Small intestine (tissue), 7 donors: Measurements from ENCODE around the gene DRAXIN. TPM values are rescaled to one million over a fixed set of nuclear protein-coding genes. Genes with fewer than 3 reads are reported as not detected.
A peak's percentile ranks its signal among the peaks of the same experiment; 100 is the strongest.

Experiments used
- DNase-seq, 2 donors: peaks; one replicate each; pipeline versions ENCODE4 v3.0.0 to v3.0.0-alpha.2; 2013
- FAIRE-seq: peaks from 2 replicates; lab custom pipeline; 2012; peaks lifted over from hg19 to GRCh38; lab: Jason Lieb, UNC
- H3K27ac ChIP-seq, 3 donors: one replicate each; pipeline ENCODE4 v1.5.1; 2013; ENCODE audit warnings: low read length in 2 of 3, mild to moderate bottlenecking in 2 of 3, control low read depth in 1 of 3, inconsistent platforms in 1 of 3, low read depth in 1 of 3, moderate library complexity in 1 of 3
- H3K27me3 ChIP-seq, 3 donors: one replicate each; pipeline ENCODE4 v1.6.1; 2013; ENCODE audit warnings: low read length in 3 of 3, inconsistent platforms in 1 of 3; ENCODE audit not compliant: control insufficient read depth in 3 of 3, insufficient read depth in 3 of 3
- H3K36me3 ChIP-seq, 3 donors: one replicate each; pipeline ENCODE4 v1.6.1; 2013; ENCODE audit warnings: low read length in 3 of 3, inconsistent platforms in 1 of 3, low read depth in 1 of 3, mild to moderate bottlenecking in 1 of 3, moderate library complexity in 1 of 3; ENCODE audit not compliant: control insufficient read depth in 3 of 3, insufficient read depth in 2 of 3
- H3K4me1 ChIP-seq, 3 donors: one replicate each; pipeline ENCODE4 v1.6.1; 2013; ENCODE audit warnings: low read length in 2 of 3, inconsistent platforms in 1 of 3, low read depth in 1 of 3, mild to moderate bottlenecking in 1 of 3, moderate library complexity in 1 of 3; ENCODE audit not compliant: control insufficient read depth in 3 of 3, insufficient read depth in 2 of 3
- H3K4me3 ChIP-seq, 3 donors: one replicate each; pipeline ENCODE4 v1.5.1; 2013; ENCODE audit warnings: low read length in 3 of 3, control low read depth in 1 of 3, inconsistent platforms in 1 of 3, low read depth in 1 of 3, mild to moderate bottlenecking in 1 of 3, moderate library complexity in 1 of 3
- H3K9me3 ChIP-seq, 2 donors: one replicate each; pipeline ENCODE4 v1.6.1; 2013; ENCODE audit warnings: low read depth in 1 of 2, low read length in 1 of 2; ENCODE audit not compliant: control insufficient read depth in 2 of 2, insufficient read depth in 1 of 2
- WGBS, 3 donors: extraction: QIAGEN DNeasy Blood & Tissue Kit; methylation state at CpG; one replicate each; pipeline ENCODE4 v1.1.7; 2013; 5-methylcytosine and 5-hydroxymethylcytosine counted together
- polyA plus RNA-seq, 4 donors: library from polyadenylated mRNA; stranded (reverse) in 3 of 4; unstranded in 1 of 4; fragments of 200-250 nt in 3 of 4; fragments of 120-200 nt in 1 of 4; gene quantifications; one replicate each; pipeline versions ENCODE4 v1.2.1 to v1.2.3, GENCODE V29; 2013
- donor health status: healthy with polysubstance abuse.
- donor health status: control.
- donor health status: control.
- donor health status: Bipolar disorder and iron deficiency.
- donor health status: healthy.

DRAXIN gene
- polyA plus RNA-seq, 4 donors = 0.07 to 0.15 TPM; not detected in 2

DNA sequence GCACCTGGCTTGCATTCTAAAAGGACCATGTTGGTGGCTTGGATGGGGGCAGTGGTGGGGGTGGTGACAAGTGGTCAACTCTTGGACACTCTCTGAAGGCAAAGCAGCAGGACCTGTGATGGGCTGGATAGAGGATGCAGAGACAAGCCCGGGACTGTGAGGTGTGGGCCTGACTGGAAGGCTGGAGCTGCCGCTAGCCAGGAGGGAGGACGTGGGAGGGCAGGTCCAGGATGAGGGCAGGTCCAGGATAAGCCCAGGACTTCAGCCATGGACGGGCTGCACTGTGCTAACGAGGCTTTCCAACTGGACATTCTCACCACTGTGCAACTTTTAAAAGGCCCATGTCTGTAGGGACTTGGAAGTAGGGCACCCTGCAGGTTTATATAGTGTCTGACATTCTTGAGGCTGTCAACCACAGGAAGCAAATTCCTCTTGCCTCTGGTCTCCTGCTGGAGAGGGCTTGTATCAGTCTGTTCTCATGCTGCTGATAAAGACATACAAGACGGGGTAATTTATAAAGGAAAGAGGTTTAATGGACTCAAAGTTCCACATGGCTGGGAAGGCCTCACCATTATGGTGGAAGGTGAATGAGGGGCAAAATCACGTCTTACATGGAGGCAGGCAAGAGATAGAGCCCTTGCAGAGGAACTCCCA, 62.2 kb downstream of the DRAXIN start:
- Histone ChIP-seq H3K27ac (no peak overlapping the region), H3K4me1 (no peaks in the 10 kb centered on the region), H3K4me3 (no peak overlapping the region), H3K9me3 (no peaks in the 10 kb centered on the region), H3K27me3 (peaks cover 0 to 3% (median 0%) of the 10 kb centered on the region in 3 donors), H3K36me3 (peaks cover 0 to 27% (median 0%) of the 10 kb centered on the region in 3 donors)
- DNase-seq (no peak), FAIRE-seq (no peak)
- WGBS, 3 donors = 50 to 67% (median 56%) methylated on average over 7 of the region's 7 CpGs

DNA sequence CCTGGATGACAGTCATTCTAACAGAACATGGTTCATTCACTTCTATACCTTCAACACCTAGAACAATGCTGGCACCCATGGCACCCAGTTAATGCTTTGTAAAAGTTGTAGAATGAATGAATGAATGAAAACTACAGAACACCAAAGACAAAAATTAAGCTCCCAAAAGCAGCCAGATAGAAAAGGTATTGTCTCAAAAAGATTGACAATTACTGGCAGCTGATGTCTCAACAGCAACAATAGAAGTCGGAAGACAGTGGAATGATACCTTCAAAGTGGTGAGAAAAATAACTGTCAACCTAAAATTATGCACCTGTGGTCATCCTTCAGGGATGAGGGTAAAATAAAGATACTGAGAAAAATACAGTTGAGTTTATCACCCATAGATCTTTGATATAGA, 65.5 kb downstream of the DRAXIN start:
- WGBS, 3 donors = 86 to 100% (median 98%) methylated on average over 1 of the region's 1 CpG

DNA sequence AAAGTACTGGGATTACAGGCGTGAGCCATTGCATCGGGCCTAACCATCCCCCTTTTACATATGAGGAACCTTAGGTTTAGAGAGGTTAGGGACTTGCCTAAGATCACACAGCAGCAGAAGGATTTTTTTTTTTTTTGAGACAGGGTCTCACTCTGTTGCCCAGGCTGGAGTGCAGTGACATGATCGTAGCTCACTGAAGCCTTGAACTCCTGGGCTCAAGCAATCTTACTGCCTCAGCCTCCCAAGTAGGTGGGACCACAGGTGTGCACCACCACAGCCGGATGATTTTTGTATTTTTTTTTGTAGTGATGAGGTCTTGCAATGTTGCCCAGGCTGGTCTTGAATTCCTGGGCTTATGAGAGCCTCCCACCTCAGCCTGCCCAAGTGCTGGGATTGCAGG, 68.3 kb downstream of the DRAXIN start:
- Histone ChIP-seq H3K27me3 (peaks cover 0 to 16% (median 2%) of the 10 kb centered on the region in 3 donors), H3K4me3 (no peak overlapping the region), H3K36me3 (no peaks in the 10 kb centered on the region), H3K27ac (no peak overlapping the region), H3K4me1 (no peaks in the 10 kb centered on the region), H3K9me3 (no peaks in the 10 kb centered on the region)
- no peak for FAIRE-seq
- DNase-seq = no peak
- 83 to 90% (median 87%) methylated on average over 4 of the region's 4 CpGs for WGBS, 3 donors

More for the DNA sequence above, 65.5 kb downstream of the DRAXIN start:
- no peak overlapping the region for H3K27ac ChIP-seq
- H3K4me3 ChIP-seq = no peak overlapping the region
- no peaks in the 10 kb centered on the region for H3K4me1 ChIP-seq
- no peaks in the 10 kb centered on the region for H3K36me3 ChIP-seq
- peaks cover 0 to 13% (median 2%) of the 10 kb centered on the region in 3 donors for H3K27me3 ChIP-seq
- FAIRE-seq = no peak
- no peaks in the 10 kb centered on the region for H3K9me3 ChIP-seq
- DNase-seq = no peak

DNA sequence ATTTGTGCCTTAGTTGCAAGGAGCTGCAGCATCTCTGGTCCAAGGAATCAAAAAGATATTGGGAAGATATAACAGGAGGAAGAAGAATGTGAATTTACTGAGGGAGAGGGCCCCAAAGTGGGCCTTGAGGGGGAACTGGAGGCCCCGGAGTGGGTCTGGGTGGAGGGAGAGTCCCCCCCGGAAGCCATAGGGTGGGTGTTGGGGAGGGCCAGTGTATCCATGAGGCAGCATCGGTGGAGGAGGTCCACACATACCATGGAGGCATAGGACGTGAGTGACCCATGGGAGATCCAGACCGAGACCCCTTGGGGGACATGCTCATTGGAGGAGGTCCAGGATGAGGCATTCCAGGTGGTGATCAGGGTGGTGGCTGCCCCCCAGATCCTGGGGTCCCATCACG, 69.8 kb downstream of the DRAXIN start:
- 76 to 87% (median 83%) methylated on average over 6 of the region's 6 CpGs for WGBS, 3 donors

DNA sequence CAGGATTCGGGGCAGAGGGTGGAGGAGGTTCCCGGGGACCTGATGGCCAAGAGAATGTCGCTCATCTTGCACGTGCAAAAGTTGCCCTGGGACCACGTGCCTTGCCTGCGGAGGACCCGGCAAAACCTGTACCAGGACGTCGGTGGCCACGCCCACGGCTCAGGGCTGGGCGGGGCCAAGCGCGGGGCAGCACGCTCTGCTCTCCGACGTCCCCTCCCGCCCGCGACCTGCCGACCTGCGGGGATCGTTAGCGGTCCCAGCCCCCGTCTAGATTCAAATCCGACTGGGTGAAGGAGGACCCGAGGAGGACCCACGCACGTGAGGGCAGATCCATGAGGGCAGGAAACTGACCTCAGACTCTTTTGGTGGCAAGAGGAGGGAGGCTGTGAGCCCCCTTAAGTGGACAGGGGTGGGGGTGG, 70.5 kb downstream of the DRAXIN start, which contains the start of gene C1orf167:
Gene C1orf167, plus strand, starts transcription at position 206 of the 419 bp plus-strand sequence. CDS start 2,208 bp downstream, outside the sequence.
- 4 to 7% (median 5%) methylated on average over 21 to 29 of the region's 29 CpGs for WGBS, 3 donors
- H3K27ac ChIP-seq = no peak within 1 kb of the TSS
- DNase-seq = peak in 1 of 2 donors; percentile 37
- H3K27me3 ChIP-seq = peaks cover 0 to 16% (median 2%) of the 10 kb centered on the region in 3 donors
- H3K4me1 ChIP-seq = no peaks in the 10 kb centered on the region
- FAIRE-seq = no peak
- no peaks in the 10 kb centered on the region for H3K9me3 ChIP-seq
- H3K4me3 ChIP-seq = no peak within 1 kb of the TSS
- H3K36me3 ChIP-seq = no peaks in the 10 kb centered on the region

More for the DNA sequence above, 69.8 kb downstream of the DRAXIN start:
- Histone ChIP-seq H3K36me3 (no peaks in the 10 kb centered on the region), H3K4me3 (no peak overlapping the region), H3K27me3 (peaks cover 0 to 16% (median 2%) of the 10 kb centered on the region in 3 donors), H3K9me3 (no peaks in the 10 kb centered on the region), H3K4me1 (no peaks in the 10 kb centered on the region), H3K27ac (no peak overlapping the region)
- no peak for DNase-seq
- FAIRE-seq = no peak

DNA sequence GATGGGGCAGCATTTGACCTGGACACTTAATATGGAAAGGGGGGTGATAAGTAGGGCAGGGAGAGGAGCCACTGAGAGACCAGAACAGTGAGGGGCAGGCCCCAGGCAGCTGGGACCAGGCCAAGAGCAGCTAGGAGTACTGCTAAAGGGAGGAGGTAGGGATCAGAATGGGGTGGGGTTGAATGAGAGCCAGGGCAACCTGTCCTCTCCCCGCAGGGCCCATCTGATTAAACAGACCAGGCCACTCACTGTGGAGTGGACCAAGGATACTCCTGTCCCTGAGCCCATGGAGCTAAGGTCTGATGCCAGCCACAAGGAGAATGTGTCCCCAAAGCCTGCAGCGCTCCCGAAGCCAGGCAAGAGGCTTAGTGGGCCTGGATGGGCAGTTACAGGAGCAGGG, 72.6 kb downstream of the DRAXIN start:
- no peak overlapping the region for H3K4me3 ChIP-seq
- H3K9me3 ChIP-seq = no peaks in the 10 kb centered on the region
- 83 to 90% (median 90%) methylated on average over 3 of the region's 3 CpGs for WGBS, 3 donors
- H3K27me3 ChIP-seq = peaks cover 0 to 16% (median 2%) of the 10 kb centered on the region in 3 donors
- H3K36me3 ChIP-seq = no peaks in the 10 kb centered on the region
- no peaks in the 10 kb centered on the region for H3K4me1 ChIP-seq
- no peak overlapping the region for H3K27ac ChIP-seq
- no peak for FAIRE-seq
- DNase-seq = no peak

DNA sequence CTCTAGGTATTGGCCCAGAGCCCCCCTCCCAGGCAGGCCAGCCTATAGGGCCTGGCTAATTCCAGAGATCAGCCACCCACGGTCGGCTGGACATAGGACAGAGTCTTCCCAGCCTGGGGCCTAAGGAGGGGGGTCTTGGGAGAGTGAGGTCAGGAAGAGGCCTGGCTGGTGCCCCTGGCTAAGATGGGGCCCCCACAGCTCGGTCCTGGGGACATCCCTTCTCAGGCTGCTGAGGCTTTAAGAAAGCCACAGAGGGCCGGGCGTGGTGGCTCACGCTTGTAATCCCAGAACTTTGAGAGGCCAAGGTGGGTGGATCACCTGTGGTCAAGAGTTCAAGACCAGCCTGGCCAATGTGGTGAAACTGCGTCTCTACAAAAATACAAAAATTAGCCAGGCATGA, 73.0 kb downstream of the DRAXIN start:
- Histone ChIP-seq H3K27me3 (peaks cover 0 to 16% (median 2%) of the 10 kb centered on the region in 3 donors), H3K4me1 (no peaks in the 10 kb centered on the region), H3K27ac (no peak overlapping the region), H3K9me3 (no peaks in the 10 kb centered on the region), H3K36me3 (no peaks in the 10 kb centered on the region), H3K4me3 (no peak overlapping the region)
- WGBS, 3 donors = 65 to 89% (median 78%) methylated on average over 6 to 7 of the region's 7 CpGs
- DNase-seq = no peak
- FAIRE-seq = no peak

DNA sequence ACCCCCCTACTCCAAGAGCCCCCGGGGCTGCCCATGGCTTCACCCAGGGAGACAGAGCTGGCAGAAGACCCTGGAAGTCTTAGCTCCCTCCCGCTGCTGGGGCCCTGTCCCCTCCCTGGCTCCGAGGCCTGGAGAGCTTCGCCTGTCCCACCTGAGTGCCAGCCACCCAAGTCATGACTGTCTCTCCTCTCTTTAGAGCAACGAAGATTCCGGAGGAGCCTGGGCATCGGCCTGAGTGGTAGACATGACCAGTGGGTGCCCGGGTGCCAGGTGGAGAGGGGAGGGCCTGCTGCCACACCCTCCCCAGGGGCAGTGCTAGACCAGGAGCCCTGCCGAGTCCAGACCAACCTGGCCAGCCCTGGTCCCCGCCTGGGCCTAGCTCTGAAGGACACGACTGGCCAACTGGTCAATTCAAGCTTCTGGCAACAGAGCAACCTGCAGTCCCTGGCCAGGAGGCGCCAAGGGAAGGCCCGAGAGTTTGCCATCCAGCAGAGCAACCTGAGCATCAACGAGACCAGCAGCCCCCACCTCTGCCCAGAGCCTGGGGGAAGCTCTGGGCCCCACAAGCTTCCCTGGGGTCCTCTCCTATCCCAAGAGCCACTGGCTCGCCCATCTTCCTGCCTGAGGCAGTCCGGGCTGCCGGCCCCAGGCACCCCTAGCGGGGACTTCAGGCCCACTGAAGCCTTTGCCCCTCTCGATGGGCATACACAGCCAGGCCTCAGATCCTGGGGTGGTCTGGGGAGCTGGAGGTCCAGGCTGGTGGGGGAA, 74.3 kb downstream of the DRAXIN start:
- 76 to 86% (median 83%) methylated on average over 18 to 19 of the region's 19 CpGs for WGBS, 3 donors
- Histone ChIP-seq H3K9me3 (no peaks in the 10 kb centered on the region), H3K4me1 (no peaks in the 10 kb centered on the region), H3K27ac (no peak overlapping the region), H3K4me3 (no peak overlapping the region), H3K36me3 (no peaks in the 10 kb centered on the region), H3K27me3 (peaks cover 0 to 16% (median 2%) of the 10 kb centered on the region in 3 donors)
- no peak for DNase-seq
- FAIRE-seq = no peak
